GM12878 (cell line): ENCODE results near the gene FADD. TPM values are rescaled to one million over a fixed set of nuclear protein-coding genes. Genes with fewer than 3 reads are reported as not detected.

ENCODE experiments used
- ATAC-seq: fragments of 200-7000 bp; cut with Tn5 transposase; 3 replicates; pipeline ENCODE4 v1.9.1; 2020; ENCODE audit warnings: mild to moderate bottlenecking, moderate library complexity
- BruUV-seq: library from RNA; stranded (reverse); fragments of 400-500 nt; replicated peaks from 2 replicates; lab custom pipeline; 2021; lab: Mats Ljungman, UMichigan
- CTCF ChIA-PET: fragments of 300-600 bp; sonication (Branson Sonifier 250); formaldehyde crosslinking; extraction: SDS; loops from one replicate; lab custom pipeline; 2021; ENCODE audit warnings: inconsistent platforms; lab: Yijun Ruan, JAX
- POLR2A ChIA-PET: fragments of 350-600 bp; formaldehyde crosslinking; extraction: SDS; loops from one replicate; lab custom pipeline; 2021; ENCODE audit warnings: inconsistent platforms; lab: Charles Lee
- RAD21 ChIA-PET: fragments of 300-600 bp; sonication (Branson Sonifier 250); formaldehyde crosslinking; loops from one replicate; lab custom pipeline; 2023; ENCODE audit warnings: antibody characterized with exemption; ENCODE audit not compliant: unreplicated experiment; lab: Charles Lee
- SMC1A ChIA-PET: fragments of 300-600 bp; sonication (Branson Sonifier 250); formaldehyde crosslinking; loops from one replicate; lab custom pipeline; 2023; ENCODE audit not compliant: unreplicated experiment, uncharacterized antibody; lab: Charles Lee
- DNase-seq: peaks from one replicate; pipeline ENCODE4 v3.0.0-alpha.2; 2011; ENCODE audit warnings: low read depth, low spot score
- FAIRE-seq: peaks from 3 replicates; lab custom pipeline; 2011; peaks lifted over from hg19 to GRCh38; lab: Jason Lieb, UNC
- H2AFZ ChIP-seq: 2 replicates; pipeline ENCODE4 v1.6.0; 2011; ENCODE audit warnings: low read depth, low read length, control low read depth; ENCODE audit not compliant: control insufficient read depth
- H3K27ac ChIP-seq: 2 replicates; pipeline ENCODE4 v1.5.1; 2011; ENCODE audit warnings: control low read depth; ENCODE audit not compliant: control insufficient read depth, insufficient read depth
- H3K27me3 ChIP-seq, 2 experiments: replicated peaks in 1 of 2; 2 replicates each; pipeline versions ENCODE4 v1.6.0 to v1.6.1; 2011; ENCODE audit warnings: low read length in 1 of 2; ENCODE audit not compliant: control insufficient read depth in 2 of 2, insufficient read depth in 2 of 2
- H3K36me3 ChIP-seq, 2 experiments: 2 replicates each; pipeline ENCODE4 v1.5.1; 2011; ENCODE audit warnings: low read length in 1 of 2; ENCODE audit not compliant: control insufficient read depth in 2 of 2, insufficient read depth in 2 of 2
- H3K4me1 ChIP-seq: 2 replicates; pipeline ENCODE4 v1.6.1; 2011; ENCODE audit warnings: mild to moderate bottlenecking, low read length, moderate library complexity, mixed read lengths; ENCODE audit not compliant: control insufficient read depth, insufficient read depth
- H3K4me2 ChIP-seq: 2 replicates; pipeline ENCODE4 v1.6.0; 2011; ENCODE audit warnings: control low read depth; ENCODE audit not compliant: control insufficient read depth, insufficient read depth
- H3K4me3 ChIP-seq: fragments of 200-600 bp; sonication (generic); 2 replicates; pipeline ENCODE4 v1.5.1; 2016
- H3K79me2 ChIP-seq: 2 replicates; pipeline ENCODE4 v1.6.0; 2011; ENCODE audit warnings: low read length; ENCODE audit not compliant: control insufficient read depth, insufficient read depth
- H3K9ac ChIP-seq: 2 replicates; pipeline ENCODE4 v1.8.0; 2011; ENCODE audit warnings: low read length, control low read depth, mixed read lengths; ENCODE audit not compliant: control insufficient read depth, insufficient read depth
- H3K9me3 ChIP-seq: replicated peaks from 3 replicates; pipeline ENCODE4 v1.5.1; 2011; ENCODE audit warnings: mild to moderate bottlenecking, low read length; ENCODE audit not compliant: control insufficient read depth, insufficient read depth
- H4K20me1 ChIP-seq: 2 replicates; pipeline ENCODE4 v1.6.0; 2011; ENCODE audit not compliant: control insufficient read depth, insufficient read depth
- CBFB ChIP-seq: IDR thresholded peaks from 2 replicates; pipeline ENCODE4 v1.6.1; 2016; ENCODE audit warnings: antibody characterized with exemption, low read depth
- E2F4 ChIP-seq: IDR thresholded peaks from 2 replicates; pipeline ENCODE4 v1.6.1; 2012; ENCODE audit warnings: low read depth, low read length, improper control_type of control experiment
- E2F8 ChIP-seq: fragments of 450-650 bp; IDR thresholded peaks from 2 replicates; pipeline ENCODE4 v1.6.1; 2018; ENCODE audit warnings: mild to moderate bottlenecking, low read depth, moderate library complexity; ENCODE audit not compliant: partially characterized antibody
- HCFC1 ChIP-seq: fragments of 150-350 bp; IDR thresholded peaks from 2 replicates; pipeline ENCODE4 v1.6.1; 2014; ENCODE audit warnings: low read length
- IRF5 ChIP-seq: fragments of 450-650 bp; IDR thresholded peaks from 2 replicates; pipeline ENCODE4 v1.6.1; 2017; ENCODE audit warnings: borderline replicate concordance
- JUND ChIP-seq: IDR thresholded peaks from 2 replicates; pipeline ENCODE4 v1.6.1; 2012; ENCODE audit warnings: low read depth, mild to moderate bottlenecking, low read length, improper control_type of control experiment, moderate library complexity
- KLF5 ChIP-seq: fragments of 450-650 bp; IDR thresholded peaks from 2 replicates; pipeline ENCODE4 v1.6.1; 2014; ENCODE audit warnings: mild to moderate bottlenecking; ENCODE audit not compliant: partially characterized antibody
- MYB ChIP-seq: fragments of 150-350 bp; IDR thresholded peaks from 2 replicates; pipeline ENCODE4 v1.6.1; 2014; ENCODE audit warnings: mild to moderate bottlenecking, low read depth, low read length, borderline replicate concordance
- SMARCA5 ChIP-seq: fragments of 450-650 bp; IDR thresholded peaks from 2 replicates; pipeline ENCODE4 v1.6.1; 2017; ENCODE audit warnings: mild to moderate bottlenecking
- SPI1 ChIP-seq: IDR thresholded peaks from 2 replicates; pipeline ENCODE4 v1.6.1; 2011; ENCODE audit warnings: low read depth, mild to moderate bottlenecking, low read length, moderate library complexity, borderline replicate concordance; ENCODE audit not compliant: insufficient read depth
- STAT1 ChIP-seq: fragments of 450-650 bp; conservative IDR thresholded peaks from 2 replicates; pipeline ENCODE4 v1.6.1; 2014; ENCODE audit warnings: antibody characterized with exemption, mild to moderate bottlenecking
- SUPT20H ChIP-seq: IDR thresholded peaks from 2 replicates; pipeline ENCODE4 v1.6.1; 2011; ENCODE audit warnings: low read depth, mild to moderate bottlenecking, low read length, moderate library complexity, borderline replicate concordance; ENCODE audit not compliant: control insufficient read depth
- TARDBP ChIP-seq: IDR thresholded peaks from 2 replicates; pipeline ENCODE4 v1.6.1; 2016; ENCODE audit warnings: borderline replicate concordance
- WRNIP1 ChIP-seq: IDR thresholded peaks from 2 replicates; pipeline ENCODE4 v1.6.1; 2011; ENCODE audit warnings: low read depth, low read length, improper control_type of control experiment, borderline replicate concordance
- ZNF687 ChIP-seq: fragments of 450-650 bp; IDR thresholded peaks from 2 replicates; pipeline ENCODE4 v1.6.1; 2017; ENCODE audit warnings: mild to moderate bottlenecking, moderate library complexity
- WGBS: methylation state at CpG from one replicate; pipeline ENCODE4 v1.1.6; 2016; ENCODE audit warnings: low lambda C conversion rate; ENCODE audit not compliant: insufficient replicate concordance, insufficient coverage; ENCODE audit errors: missing lambda C conversion rate; 5-methylcytosine and 5-hydroxymethylcytosine counted together
- in situ Hi-C: fragments of 300-500 bp; cut with MboI; formaldehyde crosslinking; loops from 9 replicates; pipeline ENCODE4 v1.14.3; 2018; ENCODE audit warnings: mixed read lengths
- intact Hi-C: fragments of 100-400 bp; cut with micrococcal nuclease; formaldehyde crosslinking; loops from one replicate; pipeline ENCODE4 v1.14.2; 2022; ENCODE audit not compliant: unreplicated experiment
- polyA plus RNA-seq, 11 experiments: library from polyadenylated mRNA; depleted of rRNA in 4 of 11; unstranded in 6 of 11; stranded (reverse) in 5 of 11; fragments of >200 nt; fragmentation: Nextera tagmentation in 4 of 11; fragmentation: Illumina TruSeq in 1 of 11; extraction: Ambion mirVana in 4 of 11; extraction: Trizol in 1 of 11; gene quantifications; 1 replicate in 1 of 11; 2 replicates in 10 of 11; pipeline versions ENCODE4 v1.2.1 to v1.2.3, GENCODE V29; 2011 to 2016; ENCODE audit warnings: inconsistent platforms in 2 of 11, missing spikeins in 2 of 11, low read depth in 1 of 11
- total RNA-seq, 4 experiments: library from RNA; depleted of rRNA in 3 of 4; stranded (reverse); fragments of >200 nt in 3 of 4; fragmentation: Illumina TruSeq in 1 of 4; extraction: Trizol in 1 of 4; gene quantifications; 2 replicates each; pipeline versions ENCODE4 v1.2.1 to v1.2.3, GENCODE V29; 2013 to 2021

FADD gene
- total and polyA plus RNA-seq, 10 of the 15 experiments (the other 5 are each of a cell fraction or from before 2014, with no cell fraction given), result 0.32 to 38.7 (median 21.8) TPM

- ChIA-PET CTCF (interaction anchor here (0.7 kb wide), 1 partner anchor 22 kb away, joined by 4 read pairs; no protein-coding TSS in a partner anchor), RAD21 (no interaction called here), POLR2A (interaction anchor here (0.7 kb wide), 1 partner anchor 19 kb away, joined by 3 read pairs; no protein-coding TSS in a partner anchor), SMC1A (no interaction called here)
- no peak overlapping the region for H3K9ac ChIP-seq
- H3K27ac ChIP-seq, result no peak overlapping the region
- TF ChIP-seq STAT1, result no peak
- no peak for TF ChIP-seq WRNIP1
- no peak for TF ChIP-seq SUPT20H
- TF ChIP-seq JUND, result no peak
- TF ChIP-seq CBFB, result no peak
- no peak for TF ChIP-seq SPI1
- no peak for TF ChIP-seq KLF5
- no peak for TF ChIP-seq ZNF687
- no peak for TF ChIP-seq E2F8
- TF ChIP-seq TARDBP, result no peak
- TF ChIP-seq HCFC1, result no peak
- no peak for TF ChIP-seq IRF5
- no peak for TF ChIP-seq MYB
- no peak for TF ChIP-seq SMARCA5
- no peak for TF ChIP-seq E2F4
- H3K4me1 ChIP-seq, result no peaks in the 10 kb centered on the region
- H3K27me3 ChIP-seq, result no peaks in the 10 kb centered on the region
- DNase-seq (no peak), FAIRE-seq (no peak), ATAC-seq (no peak)
- no peaks in the 10 kb centered on the region for H3K79me2 ChIP-seq
- no peaks in the 10 kb centered on the region for H4K20me1 ChIP-seq
- in situ Hi-C loops, result no loop called here
- intact Hi-C loops, result no loop called here
- no TSS peak for BruUV-seq
- no peak overlapping the region for H2AFZ ChIP-seq
- H3K4me2 ChIP-seq, result no peak overlapping the region
- 50% methylated on average over 17 of the region's 17 CpGs for WGBS
- no peak overlapping the region for H3K4me3 ChIP-seq
- no peaks in the 10 kb centered on the region for H3K36me3 ChIP-seq
- no peaks in the 10 kb centered on the region for H3K9me3 ChIP-seq
Measured at GRCh38 chr11:70174547-70175235, 28.4 kb upstream of the FADD start.
